OCI-LY7 (cell line): Measurements from ENCODE around the gene HMG20A. TPM values are rescaled to one million over a fixed set of nuclear protein-coding genes. Genes with fewer than 3 reads are reported as not detected.
A peak's percentile ranks its signal among the peaks of the same experiment; 100 is the strongest.

Experiments used
- BruUV-seq: library from RNA; stranded (reverse); fragments of 400-500 nt; replicated peaks from 2 replicates; lab custom pipeline; 2021; lab: Mats Ljungman, UMichigan
- CTCF ChIA-PET: fragments of 300-600 bp; sonication (Branson Sonifier 250); formaldehyde crosslinking; loops from one replicate; lab custom pipeline; 2022; ENCODE audit warnings: antibody characterized with exemption; ENCODE audit not compliant: unreplicated experiment; lab: Charles Lee
- POLR2A ChIA-PET: fragments of 300-600 bp; sonication (Branson Sonifier 250); formaldehyde crosslinking; loops from one replicate; lab custom pipeline; 2022; ENCODE audit warnings: antibody characterized with exemption; lab: Charles Lee
- DNase-seq: peaks from one replicate; pipeline ENCODE4 v3.0.0-alpha.2; 2015; ENCODE audit warnings: low spot score
- H2AFZ ChIP-seq: fragments of 200-600 bp; sonication (generic), shearing (Covaris generic); 2 replicates; pipeline ENCODE4 v1.6.1; 2014; ENCODE audit warnings: mild to moderate bottlenecking, antibody characterized with exemption, low read length, moderate library complexity
- H3K27ac ChIP-seq: fragments of 200-600 bp; sonication (generic); 2 replicates; pipeline ENCODE4 v1.5.1; 2014; ENCODE audit warnings: mixed run types, low read depth, mild to moderate bottlenecking, moderate library complexity, low read length, inconsistent platforms; ENCODE audit not compliant: poor library complexity, severe bottlenecking
- H3K36me3 ChIP-seq: fragments of 200-600 bp; sonication (generic); 2 replicates; pipeline ENCODE4 v1.6.1; 2014; ENCODE audit warnings: mild to moderate bottlenecking, antibody characterized with exemption, low read length, moderate library complexity, mixed read lengths; ENCODE audit not compliant: insufficient read depth
- H3K4me1 ChIP-seq: fragments of 200-600 bp; sonication (generic); 2 replicates; pipeline ENCODE4 v1.5.1; 2014; ENCODE audit warnings: mild to moderate bottlenecking, low read length; ENCODE audit not compliant: insufficient read depth, poor library complexity, severe bottlenecking
- H3K4me2 ChIP-seq: fragments of 200-600 bp; sonication (generic); 2 replicates; pipeline ENCODE4 v1.6.1; 2014; ENCODE audit warnings: mild to moderate bottlenecking, low read length
- H3K4me3 ChIP-seq: fragments of 200-600 bp; sonication (generic); 2 replicates; pipeline ENCODE4 v1.5.1; 2014; ENCODE audit warnings: mild to moderate bottlenecking, low read depth, low read length; ENCODE audit not compliant: poor library complexity, severe bottlenecking
- H3K79me2 ChIP-seq: fragments of 200-600 bp; sonication (generic); 2 replicates; pipeline ENCODE4 v1.6.1; 2016; ENCODE audit warnings: low read depth, mild to moderate bottlenecking, low read length, moderate library complexity, mixed read lengths; ENCODE audit not compliant: insufficient read depth
- H3K9me2 ChIP-seq: fragments of 200-600 bp; sonication (generic); 2 replicates; pipeline ENCODE4 v1.6.1; 2016; ENCODE audit warnings: mild to moderate bottlenecking, low read length, mixed read lengths; ENCODE audit not compliant: insufficient read depth
- H3K9me3 ChIP-seq: fragments of 200-600 bp; sonication (generic); 2 replicates; pipeline ENCODE4 v1.6.1; 2014; ENCODE audit warnings: mild to moderate bottlenecking, mixed run types, low read length, mixed read lengths
- H4K20me1 ChIP-seq: fragments of 200-600 bp; sonication (generic); 2 replicates; pipeline ENCODE4 v1.6.1; 2014; ENCODE audit warnings: mild to moderate bottlenecking, antibody characterized with exemption, low read length, moderate library complexity, mixed read lengths; ENCODE audit not compliant: insufficient read depth
- CTCF ChIP-seq: fragments of 200-600 bp; sonication (generic); conservative IDR thresholded peaks from 2 replicates; pipeline ENCODE4 v1.5.1; 2014; ENCODE audit warnings: mild to moderate bottlenecking, antibody characterized with exemption, low read length, moderate library complexity, mixed read lengths
- EZH2phosphoT487 ChIP-seq: fragments of 200-600 bp; sonication (generic); IDR thresholded peaks from 2 replicates; pipeline ENCODE4 v1.6.1; 2018; ENCODE audit warnings: low read depth, borderline replicate concordance, mild to moderate bottlenecking, mixed run types, antibody characterized with exemption, low read length, moderate library complexity, mixed read lengths
- intact Hi-C: fragments of 100-400 bp; cut with micrococcal nuclease; formaldehyde crosslinking; loops from one replicate; pipeline ENCODE4 v1.10.0; 2022; ENCODE audit not compliant: unreplicated experiment
- total RNA-seq, 2 experiments: library from RNA; depleted of rRNA in 1 of 2; stranded (reverse); fragments of >200 nt in 1 of 2; shearing (Covaris generic) in 1 of 2; gene quantifications; 2 replicates each; pipeline ENCODE4 v1.2.3, GENCODE V29; 2014 to 2022

The HMG20A gene
- total RNA-seq, 2 experiments from 2014 or later = 29.1 to 49.9 TPM

- CTCF ChIA-PET = no interaction called here
- Histone ChIP-seq H2AFZ (no peak overlapping the region), H3K4me2 (peak overlapping the region; percentile 9; the same call in 1 of the 2 replicates)
Observed at GRCh38 chr15:77504306-77504705, 83.6 kb downstream of the HMG20A start.

GRCh38 chr15:77504871-77505270 is 84.2 kb downstream of the HMG20A start:
- intact Hi-C loops = no loop called here
- no peak overlapping the region for H3K4me2 ChIP-seq
- peaks cover 24% of the 10 kb centered on the region for H3K4me1 ChIP-seq
- BruUV-seq = no TSS peak
- no peak overlapping the region for H3K4me3 ChIP-seq
- H3K27ac ChIP-seq = no peak overlapping the region
- no peaks in the 10 kb centered on the region for H3K79me2 ChIP-seq
- H4K20me1 ChIP-seq = no peaks in the 10 kb centered on the region
- no peaks in the 10 kb centered on the region for H3K9me2 ChIP-seq
- H3K9me3 ChIP-seq = no peaks in the 10 kb centered on the region
- TF ChIP-seq EZH2phosphoT487 = no peak
- no peak for TF ChIP-seq CTCF
- ChIA-PET CTCF (no interaction called here), POLR2A (no interaction called here)
- no peaks in the 10 kb centered on the region for H3K36me3 ChIP-seq
- no peak overlapping the region for H2AFZ ChIP-seq
- no peak for DNase-seq

More at GRCh38 chr15:77504306-77504705, 83.6 kb downstream of the HMG20A start:
- intact Hi-C loops = no loop called here
- Histone ChIP-seq H3K79me2 (no peaks in the 10 kb centered on the region), H3K36me3 (no peaks in the 10 kb centered on the region), H4K20me1 (no peaks in the 10 kb centered on the region), H3K9me3 (no peaks in the 10 kb centered on the region), H3K4me3 (no peak overlapping the region), H3K27ac (no peak overlapping the region), H3K9me2 (no peaks in the 10 kb centered on the region), H3K4me1 (peaks cover 24% of the 10 kb centered on the region)
- no peak for TF ChIP-seq CTCF
- TF ChIP-seq EZH2phosphoT487 = no peak
- DNase-seq = peak; percentile 48
- POLR2A ChIA-PET = no interaction called here
- BruUV-seq = no TSS peak

GRCh38 chr15:77505556-77505955 is 84.9 kb downstream of the HMG20A start:
- H3K36me3 ChIP-seq = no peaks in the 10 kb centered on the region
- H3K9me2 ChIP-seq = no peaks in the 10 kb centered on the region
- no TSS peak for BruUV-seq
- no peaks in the 10 kb centered on the region for H3K79me2 ChIP-seq
- ChIA-PET POLR2A (interaction anchor here (0.6 kb wide), 1 partner anchor 534 kb away, joined by 5 read pairs; no protein-coding TSS in a partner anchor), CTCF (no interaction called here)
- intact Hi-C loops = no loop called here
- no peak overlapping the region for H3K27ac ChIP-seq
- H2AFZ ChIP-seq = no peak overlapping the region
- DNase-seq = no peak
- H4K20me1 ChIP-seq = no peaks in the 10 kb centered on the region
- H3K4me2 ChIP-seq = no peak overlapping the region
- TF ChIP-seq EZH2phosphoT487 (no peak), CTCF (no peak)
- H3K4me1 ChIP-seq = peaks cover 24% of the 10 kb centered on the region
- H3K9me3 ChIP-seq = no peaks in the 10 kb centered on the region
- H3K4me3 ChIP-seq = no peak overlapping the region
